Endodermal cell (in vitro differentiated cells): ENCODE results near the gene TEX54. TPM values are rescaled to one million over a fixed set of nuclear protein-coding genes. Genes with fewer than 3 reads are reported as not detected.

ENCODE experiments used
- DNase-seq: peaks from one replicate; pipeline ENCODE4 v3.0.0-alpha.2; 2017
- H3K27ac ChIP-seq: 2 replicates; pipeline ENCODE4 v1.5.1; 2013; ENCODE audit warnings: mild to moderate bottlenecking, low read depth, low read length, moderate library complexity
- H3K27me3 ChIP-seq: 2 replicates; pipeline ENCODE4 v1.6.1; 2013; ENCODE audit warnings: mild to moderate bottlenecking, low read length, moderate library complexity; ENCODE audit not compliant: insufficient read depth, control insufficient read depth, poor library complexity, severe bottlenecking
- H3K36me3 ChIP-seq: 2 replicates; pipeline ENCODE4 v1.7.0; 2013; ENCODE audit warnings: mild to moderate bottlenecking, low read length, moderate library complexity; ENCODE audit not compliant: control insufficient read depth, insufficient read depth
- H3K4me1 ChIP-seq: one replicate; pipeline ENCODE4 v1.7.0; 2013; ENCODE audit warnings: low read length; ENCODE audit not compliant: control insufficient read depth, insufficient read depth
- H3K4me3 ChIP-seq: 2 replicates; pipeline ENCODE4 v1.5.1; 2013; ENCODE audit warnings: mild to moderate bottlenecking, low read length, moderate library complexity
- H3K9ac ChIP-seq: 2 replicates; pipeline ENCODE4 v1.6.1; 2013; ENCODE audit warnings: mild to moderate bottlenecking, low read length, moderate library complexity; ENCODE audit not compliant: poor library complexity, severe bottlenecking; ENCODE audit errors: extremely low read depth
- H3K9me3 ChIP-seq: 2 replicates; pipeline ENCODE4 v1.6.1; 2013; ENCODE audit warnings: mild to moderate bottlenecking, low read length, moderate library complexity; ENCODE audit not compliant: control insufficient read depth
- H3K27ac Mint-ChIP-seq: 2 replicates; pipeline ENCODE4 v1.8.0; 2020; ENCODE audit warnings: mixed read lengths
- H3K27me3 Mint-ChIP-seq: 2 replicates; pipeline ENCODE4 v1.8.0; 2021; ENCODE audit warnings: mild to moderate bottlenecking, mixed read lengths; ENCODE audit not compliant: insufficient read depth
- H3K36me3 Mint-ChIP-seq: 2 replicates; pipeline ENCODE4 v1.8.0; 2020; ENCODE audit warnings: low read depth, mixed read lengths
- H3K4me1 Mint-ChIP-seq: 2 replicates; pipeline ENCODE4 v1.8.0; 2020; ENCODE audit warnings: mixed read lengths
- H3K4me3 Mint-ChIP-seq: 2 replicates; pipeline ENCODE4 v1.8.0; 2020; ENCODE audit warnings: mild to moderate bottlenecking, moderate library complexity, mixed read lengths
- H3K9me3 Mint-ChIP-seq: 2 replicates; pipeline ENCODE4 v1.8.0; 2020; ENCODE audit warnings: mild to moderate bottlenecking, mixed read lengths
- WGBS, 2 experiments: methylation state at CpG; one replicate each; pipeline versions ENCODE4 v1.1.5 to v1.1.7; 2013; ENCODE audit warnings: missing lambda C conversion rate in 2 of 2, mixed read lengths in 1 of 2; ENCODE audit not compliant: insufficient coverage in 1 of 2, insufficient read length in 1 of 2; 5-methylcytosine and 5-hydroxymethylcytosine counted together
- total RNA-seq, 2 donors: library from RNA; stranded (reverse); fragmentation: NEBNext Ultra II Directional in 1 of 2; extraction: Animal tissue kit (Norgen Biotek cat#: 25700) in 1 of 2; gene quantifications; 2 replicates in 1 of 2; 3 replicates in 1 of 2; pipeline ENCODE4 v1.2.1, GENCODE V29; 2021
- TF ChIP-seq, protein P1 (sequence below): fragments of 200-600 bp; sonication (generic); conservative IDR thresholded peaks from 2 replicates; pipeline ENCODE4 v1.5.0; 2021; ENCODE audit warnings: antibody characterized with exemption, mild to moderate bottlenecking

TEX54 gene
- total RNA-seq, 2 donors from 2014 or later, result not detected

- 92 to 100% methylated on average over 3 of the region's 3 CpGs for WGBS, 2 experiments
- Mint-ChIP-seq H3K27me3 (no peaks in the 10 kb centered on the region), H3K27ac (no peak overlapping the region), H3K36me3 (peaks cover 72% of the 10 kb centered on the region), H3K4me1 (no peaks in the 10 kb centered on the region), H3K4me3 (no peak overlapping the region), H3K9me3 (peaks cover 2% of the 10 kb centered on the region)
- H3K36me3 ChIP-seq, result peaks cover 75% of the 10 kb centered on the region
- H3K27ac ChIP-seq, result no peak overlapping the region
- no peaks in the 10 kb centered on the region for H3K9me3 ChIP-seq
- H3K4me3 ChIP-seq, result no peak overlapping the region
- TF ChIP-seq, protein P1, sequence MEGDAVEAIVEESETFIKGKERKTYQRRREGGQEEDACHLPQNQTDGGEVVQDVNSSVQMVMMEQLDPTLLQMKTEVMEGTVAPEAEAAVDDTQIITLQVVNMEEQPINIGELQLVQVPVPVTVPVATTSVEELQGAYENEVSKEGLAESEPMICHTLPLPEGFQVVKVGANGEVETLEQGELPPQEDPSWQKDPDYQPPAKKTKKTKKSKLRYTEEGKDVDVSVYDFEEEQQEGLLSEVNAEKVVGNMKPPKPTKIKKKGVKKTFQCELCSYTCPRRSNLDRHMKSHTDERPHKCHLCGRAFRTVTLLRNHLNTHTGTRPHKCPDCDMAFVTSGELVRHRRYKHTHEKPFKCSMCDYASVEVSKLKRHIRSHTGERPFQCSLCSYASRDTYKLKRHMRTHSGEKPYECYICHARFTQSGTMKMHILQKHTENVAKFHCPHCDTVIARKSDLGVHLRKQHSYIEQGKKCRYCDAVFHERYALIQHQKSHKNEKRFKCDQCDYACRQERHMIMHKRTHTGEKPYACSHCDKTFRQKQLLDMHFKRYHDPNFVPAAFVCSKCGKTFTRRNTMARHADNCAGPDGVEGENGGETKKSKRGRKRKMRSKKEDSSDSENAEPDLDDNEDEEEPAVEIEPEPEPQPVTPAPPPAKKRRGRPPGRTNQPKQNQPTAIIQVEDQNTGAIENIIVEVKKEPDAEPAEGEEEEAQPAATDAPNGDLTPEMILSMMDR, result no peak
- no peaks in the 10 kb centered on the region for H3K4me1 ChIP-seq
- no peaks in the 10 kb centered on the region for H3K27me3 ChIP-seq
- H3K9ac ChIP-seq, result no peak overlapping the region
- DNase-seq, result no peak
Measured at GRCh38 chr11:62823677-62824076, 9.0 kb downstream of the TEX54 start.

DNA sequence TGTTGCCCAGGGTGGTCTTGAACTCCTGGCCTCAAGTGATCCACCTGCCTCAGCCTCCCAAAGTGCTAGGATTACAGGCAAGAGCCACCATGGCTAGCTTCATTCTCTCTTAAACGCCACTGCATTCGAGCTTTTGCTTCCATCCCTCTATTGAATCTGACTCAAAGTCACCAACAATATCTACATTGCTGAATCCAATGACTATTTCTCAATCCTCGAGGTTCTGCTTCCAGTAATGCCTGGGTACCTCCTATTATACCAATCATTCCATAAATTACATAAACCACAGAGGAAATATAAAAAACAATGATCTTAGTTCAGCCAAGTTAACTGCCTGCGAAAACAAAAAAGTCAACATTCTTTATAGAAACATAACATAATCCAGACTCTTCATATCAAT is 15.5 kb downstream of the TEX54 start:
- DNase-seq, result no peak
- Mint-ChIP-seq H3K9me3 (no peaks in the 10 kb centered on the region), H3K36me3 (peaks cover 41% of the 10 kb centered on the region), H3K27me3 (no peaks in the 10 kb centered on the region), H3K4me1 (no peaks in the 10 kb centered on the region), H3K4me3 (no peak overlapping the region), H3K27ac (no peak overlapping the region)
- no peaks in the 10 kb centered on the region for H3K27me3 ChIP-seq
- no peaks in the 10 kb centered on the region for H3K9me3 ChIP-seq
- H3K9ac ChIP-seq, result no peak overlapping the region
- WGBS, 2 experiments, result 93 to 96% methylated on average over 4 of the region's 4 CpGs
- H3K27ac ChIP-seq, result no peak overlapping the region
- no peaks in the 10 kb centered on the region for H3K4me1 ChIP-seq
- TF ChIP-seq, protein P1, result no peak
- no peak overlapping the region for H3K4me3 ChIP-seq
- H3K36me3 ChIP-seq, result peaks cover 58% of the 10 kb centered on the region

DNA sequence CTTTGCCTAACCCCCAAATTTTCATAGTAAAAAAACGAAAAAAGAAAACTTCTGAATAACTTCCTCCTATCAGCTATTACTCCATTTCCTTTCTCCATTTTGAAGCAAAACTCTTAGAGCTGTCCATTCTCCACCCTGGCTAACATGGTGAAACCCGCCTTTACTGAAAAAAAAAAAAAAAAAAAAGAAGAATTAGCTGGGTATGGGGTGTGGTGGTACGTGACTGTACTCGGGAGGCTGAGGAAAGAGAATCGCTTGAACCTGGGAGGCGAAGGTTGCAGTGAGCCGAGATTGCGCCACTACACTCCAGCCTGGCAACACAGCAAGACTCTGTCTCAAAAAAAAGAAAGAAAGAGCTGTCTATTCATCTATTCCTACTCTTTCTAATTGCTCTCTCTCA is 16.1 kb downstream of the TEX54 start:
- H3K9me3 Mint-ChIP-seq, result no peaks in the 10 kb centered on the region
- peaks cover 40% of the 10 kb centered on the region for H3K36me3 Mint-ChIP-seq
- Histone ChIP-seq H3K9me3 (no peaks in the 10 kb centered on the region), H3K9ac (no peak overlapping the region), H3K27ac (no peak overlapping the region), H3K36me3 (peaks cover 54% of the 10 kb centered on the region), H3K4me1 (no peaks in the 10 kb centered on the region), H3K27me3 (no peaks in the 10 kb centered on the region), H3K4me3 (no peak overlapping the region)
- H3K27me3 Mint-ChIP-seq, result no peaks in the 10 kb centered on the region
- H3K4me1 Mint-ChIP-seq, result peaks cover 2% of the 10 kb centered on the region
- no peak for DNase-seq
- TF ChIP-seq, protein P1, result no peak
- WGBS, 2 experiments, result 93 to 96% methylated on average over 2 to 8 of the region's 8 CpGs
- H3K27ac Mint-ChIP-seq, result no peak overlapping the region
- H3K4me3 Mint-ChIP-seq, result no peak overlapping the region
